Chondrocyte (in vitro differentiated cells): Measurements from ENCODE around the gene ASB18. TPM values are rescaled to one million over a fixed set of nuclear protein-coding genes. Genes with fewer than 3 reads are reported as not detected.

Experiments used
- DNase-seq: peaks from one replicate; pipeline ENCODE4 v3.0.0; 2021; ENCODE audit warnings: mixed read lengths, low spot score
- H3K27ac Mint-ChIP-seq: one replicate; pipeline ENCODE4 v1.8.0; 2021; ENCODE audit warnings: mild to moderate bottlenecking, moderate library complexity, mixed read lengths; ENCODE audit not compliant: unreplicated experiment
- H3K27me3 Mint-ChIP-seq: 2 replicates; pipeline ENCODE4 v1.8.0; 2021; ENCODE audit warnings: low read depth, mixed read lengths
- H3K36me3 Mint-ChIP-seq: 2 replicates; pipeline ENCODE4 v1.8.0; 2021; ENCODE audit warnings: low read depth, mixed read lengths
- H3K4me1 Mint-ChIP-seq: 2 replicates; pipeline ENCODE4 v1.8.0; 2021; ENCODE audit warnings: low read depth, mild to moderate bottlenecking, mixed read lengths
- H3K4me3 Mint-ChIP-seq: one replicate; pipeline ENCODE4 v1.8.0; 2021; ENCODE audit warnings: mild to moderate bottlenecking, moderate library complexity, mixed read lengths; ENCODE audit not compliant: unreplicated experiment
- H3K9me3 Mint-ChIP-seq: 2 replicates; pipeline ENCODE4 v1.8.0; 2021; ENCODE audit warnings: low read depth, mixed read lengths
- total RNA-seq: library from RNA; stranded (reverse); gene quantifications from 3 replicates; pipeline ENCODE4 v1.2.1, GENCODE V29; 2021
- TF ChIP-seq, protein P1 (sequence below): fragments of 200-600 bp; sonication (generic); IDR thresholded peaks from 2 replicates; pipeline ENCODE4 v1.5.0; 2021; ENCODE audit warnings: antibody characterized with exemption, mild to moderate bottlenecking, moderate library complexity

The ASB18 gene
- total RNA-seq, 1 donor from 2014 or later = not detected

DNA sequence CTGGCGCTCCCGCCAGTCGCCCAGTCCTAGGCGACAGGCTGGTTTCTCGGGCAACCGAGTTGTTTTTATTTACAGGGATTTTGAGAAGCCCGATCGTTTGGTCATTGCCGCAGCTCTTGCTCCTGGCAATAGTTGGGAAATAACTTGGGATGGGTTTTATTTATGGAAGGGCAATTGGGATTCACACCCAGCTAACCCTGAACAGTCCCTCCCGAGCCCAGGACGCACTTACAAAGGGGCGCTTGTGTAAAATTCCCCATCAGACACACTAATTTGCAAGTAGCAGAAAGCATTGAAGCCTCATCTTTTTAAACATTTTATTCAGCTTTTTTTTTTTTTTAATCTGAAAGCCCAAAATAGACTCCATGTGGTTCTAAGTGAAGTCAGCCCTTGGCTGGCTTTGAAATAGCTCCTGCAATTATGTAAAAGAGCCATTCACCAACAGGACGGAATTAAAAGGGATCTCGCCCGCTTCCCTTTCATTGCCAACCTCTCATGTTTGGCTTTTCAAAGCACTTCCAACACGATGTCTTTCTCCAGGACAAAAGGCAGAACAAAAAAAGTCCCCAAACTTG is 92.4 kb downstream of the ASB18 start:
- H3K27me3 Mint-ChIP-seq = peaks cover 7% of the 10 kb centered on the region
- peaks cover 2% of the 10 kb centered on the region for H3K36me3 Mint-ChIP-seq
- H3K4me3 Mint-ChIP-seq = no peak overlapping the region
- H3K9me3 Mint-ChIP-seq = no peaks in the 10 kb centered on the region
- peaks cover 53% of the 10 kb centered on the region for H3K4me1 Mint-ChIP-seq
- H3K27ac Mint-ChIP-seq = peak overlapping the region; percentile 15
- DNase-seq = no peak
- TF ChIP-seq, protein P1, sequence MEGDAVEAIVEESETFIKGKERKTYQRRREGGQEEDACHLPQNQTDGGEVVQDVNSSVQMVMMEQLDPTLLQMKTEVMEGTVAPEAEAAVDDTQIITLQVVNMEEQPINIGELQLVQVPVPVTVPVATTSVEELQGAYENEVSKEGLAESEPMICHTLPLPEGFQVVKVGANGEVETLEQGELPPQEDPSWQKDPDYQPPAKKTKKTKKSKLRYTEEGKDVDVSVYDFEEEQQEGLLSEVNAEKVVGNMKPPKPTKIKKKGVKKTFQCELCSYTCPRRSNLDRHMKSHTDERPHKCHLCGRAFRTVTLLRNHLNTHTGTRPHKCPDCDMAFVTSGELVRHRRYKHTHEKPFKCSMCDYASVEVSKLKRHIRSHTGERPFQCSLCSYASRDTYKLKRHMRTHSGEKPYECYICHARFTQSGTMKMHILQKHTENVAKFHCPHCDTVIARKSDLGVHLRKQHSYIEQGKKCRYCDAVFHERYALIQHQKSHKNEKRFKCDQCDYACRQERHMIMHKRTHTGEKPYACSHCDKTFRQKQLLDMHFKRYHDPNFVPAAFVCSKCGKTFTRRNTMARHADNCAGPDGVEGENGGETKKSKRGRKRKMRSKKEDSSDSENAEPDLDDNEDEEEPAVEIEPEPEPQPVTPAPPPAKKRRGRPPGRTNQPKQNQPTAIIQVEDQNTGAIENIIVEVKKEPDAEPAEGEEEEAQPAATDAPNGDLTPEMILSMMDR = no peak

DNA sequence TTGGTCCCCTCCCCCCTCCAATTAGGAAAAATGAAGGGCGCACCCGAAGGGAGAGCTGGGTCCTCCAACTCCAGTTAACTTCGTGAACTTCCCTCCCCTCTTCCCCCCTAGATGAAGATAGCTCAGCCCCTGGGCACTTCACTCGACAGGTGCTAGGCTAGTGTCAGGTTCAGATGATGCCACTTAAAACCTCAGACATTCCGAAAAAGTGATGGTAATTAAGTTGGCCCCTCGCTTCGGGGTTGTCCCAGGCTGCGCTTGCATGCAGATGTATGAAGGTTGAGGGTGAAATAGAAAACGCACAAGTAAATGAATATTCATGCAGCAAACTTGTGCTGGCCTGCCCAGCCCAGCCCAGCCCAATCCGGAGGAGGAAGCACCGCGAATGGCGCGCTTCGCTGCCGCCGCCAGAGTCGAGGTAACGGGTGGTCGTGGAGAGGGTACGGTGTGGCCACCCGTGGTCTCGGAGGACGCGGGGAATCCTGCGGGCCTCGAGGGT is 93.0 kb downstream of the ASB18 start:
- H3K36me3 Mint-ChIP-seq = peaks cover 2% of the 10 kb centered on the region
- H3K27me3 Mint-ChIP-seq = peaks cover 7% of the 10 kb centered on the region
- H3K27ac Mint-ChIP-seq = no peak overlapping the region
- TF ChIP-seq, protein P1 = no peak
- H3K9me3 Mint-ChIP-seq = no peaks in the 10 kb centered on the region
- H3K4me1 Mint-ChIP-seq = peaks cover 53% of the 10 kb centered on the region
- H3K4me3 Mint-ChIP-seq = no peak overlapping the region
- DNase-seq = peak; percentile 78

DNA sequence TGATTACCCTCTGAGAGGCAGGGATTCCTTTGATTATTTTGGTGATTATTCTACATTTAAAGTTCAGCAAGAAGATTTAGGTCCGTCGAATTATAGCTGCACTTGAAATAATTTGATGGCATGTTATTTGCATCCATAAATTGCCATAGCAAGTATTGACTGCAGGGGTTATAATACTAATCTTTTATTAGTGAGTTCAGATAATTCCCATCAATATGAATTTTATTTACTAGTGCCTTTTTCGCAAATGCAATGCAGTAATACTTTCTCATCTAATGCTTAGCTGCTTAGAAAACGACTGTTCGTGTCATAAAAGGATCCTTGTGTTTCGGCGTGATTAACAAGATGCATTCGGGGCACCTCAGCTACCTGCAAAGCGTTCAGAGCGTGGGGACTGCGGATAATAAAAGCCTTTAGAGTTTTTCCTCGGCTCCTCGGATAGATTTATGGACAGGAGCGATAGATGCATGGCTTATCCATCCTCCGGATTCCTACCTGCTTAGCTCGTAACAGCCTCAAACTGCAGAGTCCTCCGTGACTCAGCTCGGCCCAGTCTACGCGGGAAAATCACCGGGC is 93.5 kb downstream of the ASB18 start:
- H3K9me3 Mint-ChIP-seq = no peaks in the 10 kb centered on the region
- TF ChIP-seq, protein P1 = no peak
- H3K27me3 Mint-ChIP-seq = peaks cover 7% of the 10 kb centered on the region
- peak; percentile 24 for DNase-seq
- peaks cover 53% of the 10 kb centered on the region for H3K4me1 Mint-ChIP-seq
- H3K27ac Mint-ChIP-seq = no peak overlapping the region
- H3K4me3 Mint-ChIP-seq = no peak overlapping the region
- peaks cover 2% of the 10 kb centered on the region for H3K36me3 Mint-ChIP-seq

- DNase-seq = peak; percentile 79
- H3K9me3 Mint-ChIP-seq = no peaks in the 10 kb centered on the region
- peak overlapping the region; percentile 56 for H3K4me3 Mint-ChIP-seq
- TF ChIP-seq, protein P1 = no peak
- peaks cover 53% of the 10 kb centered on the region for H3K4me1 Mint-ChIP-seq
- peaks cover 7% of the 10 kb centered on the region for H3K27me3 Mint-ChIP-seq
- H3K27ac Mint-ChIP-seq = no peak overlapping the region
- H3K36me3 Mint-ChIP-seq = peaks cover 2% of the 10 kb centered on the region
Measured at GRCh38 chr2:236169741-236170589, 94.2 kb downstream of the ASB18 start.

GRCh38 chr2:236169151-236169721 is 95.0 kb downstream of the ASB18 start:
- Mint-ChIP-seq H3K27me3 (peaks cover 7% of the 10 kb centered on the region), H3K9me3 (no peaks in the 10 kb centered on the region), H3K27ac (no peak overlapping the region), H3K36me3 (peaks cover 2% of the 10 kb centered on the region), H3K4me1 (peaks cover 50% of the 10 kb centered on the region), H3K4me3 (peak overlapping the region; percentile 56)
- peak; percentile 63 for DNase-seq
- TF ChIP-seq, protein P1 = no peak
